Esophagus squamous epithelium (tissue), 5 donors: ENCODE data around the gene PAX3. TPM values are rescaled to one million over a fixed set of nuclear protein-coding genes. Genes with fewer than 3 reads are reported as not detected.
A peak's percentile ranks its signal among the peaks of the same experiment; 100 is the strongest.

Experiments
- DNase-seq: peaks from one replicate; lab custom pipeline; 2025; lab: John Stamatoyannopoulos, UW
- H3K27ac ChIP-seq, 4 donors: fragments of 200-600 bp; sonication (generic); one replicate each; pipeline ENCODE4 v1.5.1; 2016 to 2019; ENCODE audit warnings: mild to moderate bottlenecking in 1 of 4
- H3K27me3 ChIP-seq, 4 donors: fragments of 200-600 bp; sonication (generic); 1 replicate in 3 of 4; 2 replicates in 1 of 4; pipeline versions ENCODE4 v1.5.1 to v1.6.0; 2017 to 2021; ENCODE audit warnings: antibody characterized with exemption in 1 of 4
- H3K36me3 ChIP-seq, 3 donors: fragments of 200-600 bp; sonication (generic); one replicate each; pipeline ENCODE4 v1.5.1; 2016 to 2019
- H3K4me1 ChIP-seq, 3 donors: fragments of 200-600 bp; sonication (generic); one replicate each; pipeline ENCODE4 v1.5.1; 2017 to 2019
- H3K4me3 ChIP-seq, 4 donors: fragments of 200-600 bp; sonication (generic); 1 replicate in 3 of 4; 2 replicates in 1 of 4; pipeline ENCODE4 v1.5.1; 2016 to 2019; ENCODE audit warnings: mild to moderate bottlenecking in 2 of 4, moderate library complexity in 1 of 4
- H3K9me3 ChIP-seq, 3 donors: fragments of 200-600 bp; sonication (generic); one replicate each; pipeline ENCODE4 v1.5.1; 2016 to 2019
- POLR2A ChIP-seq, 4 donors: fragments of 450-650 bp; IDR thresholded peaks; one replicate each; pipeline ENCODE4 v1.6.1; 2017; ENCODE audit warnings: antibody characterized with exemption in 4 of 4, mild to moderate bottlenecking in 4 of 4, moderate library complexity in 3 of 4
- WGBS, 2 donors: methylation state at CpG; one replicate each; pipeline ENCODE4 v1.1.5; 2018; 5-methylcytosine and 5-hydroxymethylcytosine counted together
- intact Hi-C: fragments of 100-400 bp; cut with DNase I; formaldehyde crosslinking; loops from one replicate; pipeline ENCODE4 v1.15.0; 2022
- total RNA-seq, 4 donors: library from RNA; depleted of rRNA; stranded (reverse); fragments of >200 nt; gene quantifications; one replicate each; pipeline ENCODE4 v1.1.0, GENCODE V29; 2016
- TF ChIP-seq, protein P1 (sequence below), 6 experiments: fragments of 450-650 bp in 4 of 6; fragments of 200-600 bp in 2 of 6; sonication (generic) in 2 of 6; IDR thresholded peaks; one replicate each; pipeline ENCODE4 v1.5.1; 2016 to 2019; ENCODE audit warnings: antibody characterized with exemption in 6 of 6, mild to moderate bottlenecking in 4 of 6, moderate library complexity in 4 of 6
- donor health status: DM: yes; HTN: yes; CAD: no.

Gene PAX3
- total RNA-seq, 4 donors from 2014 or later = not detected

DNA sequence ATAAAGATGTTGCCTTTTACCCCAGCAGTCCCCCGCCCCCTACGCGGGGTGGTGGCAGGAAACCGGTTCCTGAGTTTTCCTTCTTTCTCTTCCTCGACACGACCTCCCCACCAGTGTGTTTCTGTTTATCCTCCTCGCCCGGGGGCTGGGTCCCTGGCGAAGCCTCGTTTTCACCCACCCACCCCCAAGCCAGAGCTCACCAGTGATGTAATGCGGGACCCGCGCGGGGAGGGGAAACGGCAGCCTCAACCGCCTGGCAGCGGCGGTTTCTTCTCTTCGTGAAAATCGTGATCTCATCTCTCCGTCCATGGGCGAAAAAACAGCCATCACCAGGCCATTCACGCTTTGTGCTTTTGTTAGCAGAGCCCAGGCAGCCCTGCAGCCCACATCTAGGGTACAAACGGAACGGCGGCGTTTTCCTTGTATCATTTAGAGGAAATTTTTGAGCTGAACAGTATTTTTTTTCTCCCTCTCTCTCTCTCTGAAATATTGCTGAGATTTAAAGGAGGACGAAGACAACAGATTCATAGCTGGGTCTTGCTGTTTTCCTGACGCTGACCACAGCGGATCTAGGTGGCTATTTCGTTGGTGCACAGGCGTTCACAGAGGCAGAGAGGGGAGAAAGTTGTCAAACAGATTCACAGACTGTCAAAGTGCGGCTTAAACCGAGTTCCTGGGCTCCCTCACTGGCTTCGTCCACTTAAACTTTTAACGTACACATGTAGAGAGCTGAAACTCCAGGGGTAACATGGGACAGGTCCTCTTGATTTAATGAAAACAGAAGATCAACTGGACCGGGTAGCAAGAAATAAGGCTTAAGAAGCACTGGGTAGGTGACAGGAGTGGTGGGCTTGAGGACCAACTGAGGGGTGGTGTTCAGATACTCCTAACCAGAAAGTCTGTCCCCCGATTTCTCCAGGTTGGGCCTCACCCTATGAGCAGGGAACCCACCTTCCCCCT, 21.9 kb upstream of the PAX3 start:
- WGBS, 2 donors = 36 to 42% methylated on average over 28 to 38 of the region's 38 CpGs
- TF ChIP-seq, protein P1, sequence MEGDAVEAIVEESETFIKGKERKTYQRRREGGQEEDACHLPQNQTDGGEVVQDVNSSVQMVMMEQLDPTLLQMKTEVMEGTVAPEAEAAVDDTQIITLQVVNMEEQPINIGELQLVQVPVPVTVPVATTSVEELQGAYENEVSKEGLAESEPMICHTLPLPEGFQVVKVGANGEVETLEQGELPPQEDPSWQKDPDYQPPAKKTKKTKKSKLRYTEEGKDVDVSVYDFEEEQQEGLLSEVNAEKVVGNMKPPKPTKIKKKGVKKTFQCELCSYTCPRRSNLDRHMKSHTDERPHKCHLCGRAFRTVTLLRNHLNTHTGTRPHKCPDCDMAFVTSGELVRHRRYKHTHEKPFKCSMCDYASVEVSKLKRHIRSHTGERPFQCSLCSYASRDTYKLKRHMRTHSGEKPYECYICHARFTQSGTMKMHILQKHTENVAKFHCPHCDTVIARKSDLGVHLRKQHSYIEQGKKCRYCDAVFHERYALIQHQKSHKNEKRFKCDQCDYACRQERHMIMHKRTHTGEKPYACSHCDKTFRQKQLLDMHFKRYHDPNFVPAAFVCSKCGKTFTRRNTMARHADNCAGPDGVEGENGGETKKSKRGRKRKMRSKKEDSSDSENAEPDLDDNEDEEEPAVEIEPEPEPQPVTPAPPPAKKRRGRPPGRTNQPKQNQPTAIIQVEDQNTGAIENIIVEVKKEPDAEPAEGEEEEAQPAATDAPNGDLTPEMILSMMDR (IDR thresholded peaks at IDR 0.05) = no peak
- TF ChIP-seq POLR2A (IDR thresholded peaks at IDR 0.05) = no peak
- no peaks in the 10 kb centered on the region for H3K36me3 ChIP-seq
- peaks cover 13 to 30% (median 19%) of the 10 kb centered on the region in 3 donors for H3K4me1 ChIP-seq
- intact Hi-C loops = loop anchor here (5.0 kb wide), 1 partner anchor 102 kb away; the partner anchor contains the start of gene SGPP2
- H3K27ac ChIP-seq = peak overlapping the region in 2 of 4 donors; percentile 18 to 44
- no peak for DNase-seq
- H3K9me3 ChIP-seq = no peaks in the 10 kb centered on the region
- H3K27me3 ChIP-seq = peaks cover 0 to 89% (median 2%) of the 10 kb centered on the region in 4 donors
- peak overlapping the region; percentile 47 to 72 (median 52) for H3K4me3 ChIP-seq

DNA sequence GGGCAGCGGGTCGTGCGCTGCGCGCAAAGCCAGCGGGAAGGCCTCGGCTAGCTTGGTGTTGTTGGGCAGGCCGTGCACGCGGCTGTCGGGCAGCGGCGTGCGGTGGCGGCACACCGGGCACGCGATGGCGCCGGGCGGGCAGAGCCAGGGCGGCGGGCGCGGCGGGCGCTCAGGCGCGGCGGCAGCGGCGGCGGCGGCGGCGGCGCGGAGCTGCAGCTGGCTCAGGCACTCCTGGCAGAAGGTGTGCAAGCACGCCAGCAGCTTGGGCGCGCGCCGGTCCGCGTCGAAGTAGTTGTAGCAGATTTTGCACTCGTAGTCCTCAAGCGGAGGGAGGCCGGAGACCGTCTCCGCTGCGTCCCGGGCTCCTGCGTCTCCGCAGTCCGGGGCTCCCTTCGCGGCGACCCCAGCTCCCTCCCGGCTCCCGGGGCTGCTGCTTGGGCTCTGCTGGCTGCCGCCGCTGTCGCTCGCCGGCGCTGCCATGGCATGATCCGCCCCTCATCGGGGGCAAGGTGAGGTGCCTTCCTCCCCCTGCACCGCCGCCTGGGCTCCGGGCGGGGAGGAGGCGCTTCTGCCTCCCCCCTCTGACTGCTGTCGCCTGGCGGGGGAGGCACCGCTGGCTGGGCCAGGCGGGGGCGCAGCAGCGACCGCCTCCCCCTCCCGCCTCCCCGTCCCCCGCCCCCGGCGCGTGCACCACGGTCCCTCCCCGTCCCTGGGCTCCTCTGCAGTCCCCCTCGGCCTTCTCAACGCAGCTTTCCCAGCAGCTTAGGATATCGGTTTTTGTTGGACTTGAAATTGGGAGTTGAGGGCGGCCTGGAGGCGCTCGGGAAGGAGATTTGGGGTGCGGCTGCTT, 21.0 kb upstream of the PAX3 start:
- TF ChIP-seq POLR2A (IDR thresholded peaks at IDR 0.05) = no peak
- TF ChIP-seq, protein P1 (IDR thresholded peaks at IDR 0.05) = peak in 1 of 6 experiments; percentile 6
- Histone ChIP-seq H3K27ac (peak overlapping the region in 2 of 4 donors; percentile 18 to 44), H3K9me3 (no peaks in the 10 kb centered on the region), H3K4me3 (peak overlapping the region; percentile 47 to 72 (median 52)), H3K4me1 (peaks cover 13 to 30% (median 19%) of the 10 kb centered on the region in 3 donors), H3K36me3 (no peaks in the 10 kb centered on the region), H3K27me3 (peaks cover 0 to 89% (median 6%) of the 10 kb centered on the region in 4 donors)
- DNase-seq = no peak
- intact Hi-C loops = loop anchor here (5.0 kb wide), 3 partner anchors 102 to 292 kb away; partner anchors contain the start of gene SGPP2
- 0% methylated on average over 4 to 34 of the region's 96 CpGs for WGBS, 2 donors

DNA sequence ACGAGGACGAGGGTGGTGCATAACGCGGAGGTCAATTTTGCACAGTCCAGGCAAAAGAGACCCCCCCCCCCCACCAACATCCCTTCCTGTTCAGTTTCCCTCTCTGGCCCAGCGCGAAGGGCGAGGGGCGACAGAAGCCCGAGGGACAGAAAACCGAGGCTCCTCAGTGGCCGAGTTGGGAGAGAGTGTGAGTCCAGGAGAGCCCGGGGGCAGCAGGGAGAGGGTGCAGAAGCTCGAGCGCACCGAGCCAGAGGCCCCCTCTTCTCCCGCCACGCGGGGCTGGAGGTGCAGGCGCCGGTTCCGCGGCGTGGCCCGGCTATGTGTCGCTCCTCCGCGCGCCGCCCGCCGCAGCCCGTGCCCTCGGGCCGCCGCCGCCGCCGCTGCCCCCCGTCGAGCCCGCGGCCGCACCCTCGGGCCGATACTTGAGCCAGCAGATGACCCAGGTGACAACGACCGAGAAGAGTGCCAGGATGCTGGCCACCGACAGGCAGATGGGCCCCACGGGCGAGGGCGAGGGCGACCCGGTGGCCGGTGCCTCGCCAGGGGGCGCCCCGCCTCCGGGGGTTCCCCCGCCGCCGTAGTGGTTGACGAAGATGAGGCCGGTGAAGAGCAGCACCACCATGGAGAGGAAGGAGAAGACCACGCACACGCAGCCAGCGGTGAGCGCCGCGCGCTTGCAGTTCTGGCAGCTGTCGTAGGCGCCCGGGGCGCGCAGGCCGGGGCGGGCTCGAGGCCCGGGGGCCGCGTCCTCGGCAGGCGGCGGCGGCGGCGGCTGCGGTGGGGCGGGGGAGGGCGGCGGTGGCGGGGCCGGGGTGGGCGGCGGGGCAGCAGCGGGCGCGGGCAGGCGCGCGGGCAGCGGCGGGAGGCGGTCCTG, 20.2 kb upstream of the PAX3 start:
- Histone ChIP-seq H3K4me1 (peaks cover 13 to 30% (median 19%) of the 10 kb centered on the region in 3 donors), H3K27ac (peak overlapping the region in 1 of 4 donors; percentile 44), H3K4me3 (peak overlapping the region; percentile 47 to 72 (median 52)), H3K36me3 (no peaks in the 10 kb centered on the region), H3K27me3 (peaks cover 0 to 89% (median 9%) of the 10 kb centered on the region in 4 donors), H3K9me3 (no peaks in the 10 kb centered on the region)
- 0% methylated on average over 1 of the region's 104 CpGs; no CpG with 5 or more reads in 1 of the 2 donors for WGBS, 2 donors
- intact Hi-C loops = loop anchor here (5.0 kb wide), 2 partner anchors 243 to 293 kb away; no protein-coding TSS in a partner anchor
- DNase-seq = no peak
- TF ChIP-seq, protein P1 (IDR thresholded peaks at IDR 0.05) = peak in 3 of 6 experiments; percentile 23 to 43 (median 29)
- TF ChIP-seq POLR2A (IDR thresholded peaks at IDR 0.05) = no peak

DNA sequence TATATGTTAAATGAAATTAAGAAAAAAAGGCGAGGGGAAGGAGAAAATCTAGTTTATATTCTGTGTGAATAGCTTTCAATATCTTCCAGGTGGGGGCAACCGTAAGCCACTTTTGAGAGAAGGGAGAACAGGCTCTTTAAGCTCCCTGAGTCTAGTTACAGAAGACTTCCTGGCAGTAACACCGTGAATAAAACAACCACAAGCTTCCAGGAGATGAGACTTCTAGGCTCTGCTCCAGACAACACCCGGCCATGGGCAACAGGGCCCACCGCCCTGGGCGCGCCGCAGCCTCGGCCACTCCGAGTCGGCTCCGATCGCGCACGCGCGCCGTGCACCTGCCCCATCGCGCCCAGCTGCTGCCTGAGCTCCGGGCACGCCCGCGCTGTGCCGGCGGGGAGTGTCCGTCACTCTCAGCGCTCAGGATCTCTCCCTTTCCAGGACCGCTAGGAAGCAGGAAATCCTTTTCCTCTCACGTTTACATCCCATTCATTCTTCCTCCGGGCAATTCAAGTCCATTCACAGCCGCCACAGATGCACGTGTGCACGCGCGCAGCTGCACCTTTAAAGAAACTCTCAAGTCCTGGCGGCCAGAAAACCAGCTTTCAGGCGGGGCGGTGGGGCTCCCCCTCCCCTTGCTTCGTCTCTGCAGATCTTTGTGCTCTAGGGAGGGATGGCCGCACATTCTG, 19.4 kb upstream of the PAX3 start:
- no peak for DNase-seq
- WGBS, 2 donors = 0 to 1% methylated on average over 4 to 15 of the region's 41 CpGs
- Histone ChIP-seq H3K27ac (peak overlapping the region in 1 of 4 donors; percentile 39), H3K36me3 (no peaks in the 10 kb centered on the region), H3K4me1 (peaks cover 13 to 30% (median 19%) of the 10 kb centered on the region in 3 donors), H3K9me3 (no peaks in the 10 kb centered on the region), H3K27me3 (peaks cover 3 to 94% (median 15%) of the 10 kb centered on the region in 4 donors), H3K4me3 (peak overlapping the region; percentile 47 to 72 (median 52))
- intact Hi-C loops = loop anchor here (5.0 kb wide), 2 partner anchors 244 to 294 kb away; no protein-coding TSS in a partner anchor
- TF ChIP-seq, protein P1 (IDR thresholded peaks at IDR 0.05) = peak in 5 of 6 experiments; percentile 27 to 67 (median 36)
- TF ChIP-seq POLR2A (IDR thresholded peaks at IDR 0.05) = no peak
